OCI-LY7 (cell line): ENCODE measurements around the gene ZNF83.

Source experiments
- EZH2phosphoT487 ChIP-seq: fragments of 200-600 bp; sonication (generic); IDR thresholded peaks from 2 replicates; pipeline ENCODE4 v1.6.1; 2018; ENCODE audit warnings: low read depth, borderline replicate concordance, mild to moderate bottlenecking, mixed run types, antibody characterized with exemption, low read length, moderate library complexity, mixed read lengths
- TF ChIP-seq, protein P1 (sequence below): fragments of 200-600 bp; sonication (generic); conservative IDR thresholded peaks from 2 replicates; pipeline ENCODE4 v1.5.1; 2014; ENCODE audit warnings: mild to moderate bottlenecking, antibody characterized with exemption, low read length, moderate library complexity, mixed read lengths

- TF ChIP-seq, protein P1, sequence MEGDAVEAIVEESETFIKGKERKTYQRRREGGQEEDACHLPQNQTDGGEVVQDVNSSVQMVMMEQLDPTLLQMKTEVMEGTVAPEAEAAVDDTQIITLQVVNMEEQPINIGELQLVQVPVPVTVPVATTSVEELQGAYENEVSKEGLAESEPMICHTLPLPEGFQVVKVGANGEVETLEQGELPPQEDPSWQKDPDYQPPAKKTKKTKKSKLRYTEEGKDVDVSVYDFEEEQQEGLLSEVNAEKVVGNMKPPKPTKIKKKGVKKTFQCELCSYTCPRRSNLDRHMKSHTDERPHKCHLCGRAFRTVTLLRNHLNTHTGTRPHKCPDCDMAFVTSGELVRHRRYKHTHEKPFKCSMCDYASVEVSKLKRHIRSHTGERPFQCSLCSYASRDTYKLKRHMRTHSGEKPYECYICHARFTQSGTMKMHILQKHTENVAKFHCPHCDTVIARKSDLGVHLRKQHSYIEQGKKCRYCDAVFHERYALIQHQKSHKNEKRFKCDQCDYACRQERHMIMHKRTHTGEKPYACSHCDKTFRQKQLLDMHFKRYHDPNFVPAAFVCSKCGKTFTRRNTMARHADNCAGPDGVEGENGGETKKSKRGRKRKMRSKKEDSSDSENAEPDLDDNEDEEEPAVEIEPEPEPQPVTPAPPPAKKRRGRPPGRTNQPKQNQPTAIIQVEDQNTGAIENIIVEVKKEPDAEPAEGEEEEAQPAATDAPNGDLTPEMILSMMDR, result no peak
- TF ChIP-seq EZH2phosphoT487, result no peak
These were observed 16.8 kb downstream of the ZNF83 start for GRCh38 chr19:52621376-52621775.
